NCI-H524 (cell line): ENCODE data around the gene PPP2R2C.

Source experiments
- DNase-seq, 2 experiments: peaks; one replicate each; lab custom pipeline; 2025; lab: John Stamatoyannopoulos, UW

PPP2R2C gene

GRCh38 chr4:6380746-6381410 is 91.5 kb downstream of the PPP2R2C start:
- DNase-seq: no peak

GRCh38 chr4:6379767-6380745 is 92.4 kb downstream of the PPP2R2C start:
- no peak for DNase-seq

- DNase-seq: no peak
Observed at GRCh38 chr4:6378493-6379445, 93.6 kb downstream of the PPP2R2C start.

GRCh38 chr4:6377626-6378492 is 94.6 kb downstream of the PPP2R2C start:
- DNase-seq: no peak

GRCh38 chr4:6375620-6376295 is 96.7 kb downstream of the PPP2R2C start:
- no peak for DNase-seq

GRCh38 chr4:6374575-6374974 is 97.8 kb downstream of the PPP2R2C start:
- DNase-seq: no peak

GRCh38 chr4:6373541-6374410 is 98.6 kb downstream of the PPP2R2C start:
- no peak for DNase-seq

GRCh38 chr4:6372649-6373525 is 99.5 kb downstream of the PPP2R2C start:
- peak; percentile 11 to 45 for DNase-seq

GRCh38 chr4:6371812-6372211 is 100.6 kb downstream of the PPP2R2C start:
- DNase-seq: no peak

GRCh38 chr4:6371271-6371670 is 101.1 kb downstream of the PPP2R2C start:
- DNase-seq: no peak

- no peak for DNase-seq
Observed at GRCh38 chr4:6369924-6370645, 102.3 kb downstream of the PPP2R2C start.

GRCh38 chr4:6369511-6369910 is 102.9 kb downstream of the PPP2R2C start:
- no peak for DNase-seq

- DNase-seq: no peak
Observed at GRCh38 chr4:6369035-6369434, 103.4 kb downstream of the PPP2R2C start.

- DNase-seq: no peak
Observed at GRCh38 chr4:6368601-6369000, 103.8 kb downstream of the PPP2R2C start.

GRCh38 chr4:6368096-6368495 is 104.3 kb downstream of the PPP2R2C start:
- no peak for DNase-seq

- DNase-seq: no peak
Observed at GRCh38 chr4:6367371-6367851, 105.0 kb downstream of the PPP2R2C start.

- no peak for DNase-seq
Observed at GRCh38 chr4:6366581-6366980, 105.8 kb downstream of the PPP2R2C start.
